ENCODE measurements around the gene CRIP2. TPM values are rescaled to one million over a fixed set of nuclear protein-coding genes. Genes with fewer than 3 reads are reported as not detected.

Gene CRIP2
- total RNA-seq, 1 experiment from 2014 or later, result 209 TPM

- in situ Hi-C loops (cut with HindIII; ENCODE audit: low sequenced_read_pairs), result no loop called here
- DNase-seq (ENCODE audit: low spot score), result no peak
These were observed 8.9 kb downstream of the CRIP2 start for GRCh38 chr14:105483300-105484068.

- in situ Hi-C loops (cut with HindIII; ENCODE audit: low sequenced_read_pairs), result no loop called here
- DNase-seq (ENCODE audit: low spot score), result no peak
These were observed 9.7 kb downstream of the CRIP2 start for GRCh38 chr14:105484069-105484996.

GRCh38 chr14:105484997-105485393 is 10.4 kb downstream of the CRIP2 start:
- in situ Hi-C loops (cut with HindIII; ENCODE audit: low sequenced_read_pairs), result no loop called here

GRCh38 chr14:105485739-105486162 is 11.1 kb downstream of the CRIP2 start:
- DNase-seq (ENCODE audit: low spot score), result no peak
- in situ Hi-C loops (cut with HindIII; ENCODE audit: low sequenced_read_pairs), result no loop called here

More at GRCh38 chr14:105484997-105485393, 10.4 kb downstream of the CRIP2 start:
- no peak for DNase-seq (ENCODE audit: low spot score)

- no peak for DNase-seq (ENCODE audit: low spot score)
- in situ Hi-C loops (cut with HindIII; ENCODE audit: low sequenced_read_pairs), result no loop called here
These were observed 11.7 kb downstream of the CRIP2 start, which contains the start of gene CRIP1 for GRCh38 chr14:105486163-105486973. TSS of gene CRIP1 (plus strand) at chr14:105486886. CDS start at chr14:105487260, 374 bp downstream.

- DNase-seq (ENCODE audit: low spot score), result no peak
- in situ Hi-C loops (cut with HindIII; ENCODE audit: low sequenced_read_pairs), result no loop called here
These were observed 12.4 kb downstream of the CRIP2 start for GRCh38 chr14:105486974-105487448.

GRCh38 chr14:105487449-105487985 is 12.9 kb downstream of the CRIP2 start:
- in situ Hi-C loops (cut with HindIII; ENCODE audit: low sequenced_read_pairs), result no loop called here
- DNase-seq (ENCODE audit: low spot score), result no peak

GRCh38 chr14:105487986-105488777 is 13.6 kb downstream of the CRIP2 start:
- in situ Hi-C loops (cut with HindIII; ENCODE audit: low sequenced_read_pairs), result no loop called here
- no peak for DNase-seq (ENCODE audit: low spot score)

- no peak for DNase-seq (ENCODE audit: low spot score)
- in situ Hi-C loops (cut with HindIII; ENCODE audit: low sequenced_read_pairs), result no loop called here
These were observed 14.3 kb downstream of the CRIP2 start for GRCh38 chr14:105488781-105489541.

- in situ Hi-C loops (cut with HindIII; ENCODE audit: low sequenced_read_pairs), result no loop called here
- DNase-seq (ENCODE audit: low spot score), result peak; percentile 92
These were observed 15.1 kb downstream of the CRIP2 start for GRCh38 chr14:105489542-105490266.

GRCh38 chr14:105490267-105490571 is 15.6 kb downstream of the CRIP2 start:
- in situ Hi-C loops (cut with HindIII; ENCODE audit: low sequenced_read_pairs), result no loop called here
- DNase-seq (ENCODE audit: low spot score), result no peak

- in situ Hi-C loops (cut with HindIII; ENCODE audit: low sequenced_read_pairs), result no loop called here
- peak; percentile 100 for DNase-seq (ENCODE audit: low spot score)
These were observed 16.1 kb downstream of the CRIP2 start, which contains the start of gene TEDC1 for GRCh38 chr14:105490572-105491365. TSS of gene TEDC1 (plus strand) at chr14:105491246. CDS start at chr14:105491376, 130 bp downstream.

- no peak for DNase-seq (ENCODE audit: low spot score)
- in situ Hi-C loops (cut with HindIII; ENCODE audit: low sequenced_read_pairs), result no loop called here
These were observed 16.8 kb downstream of the CRIP2 start for GRCh38 chr14:105491366-105491973.

- in situ Hi-C loops (cut with HindIII; ENCODE audit: low sequenced_read_pairs), result no loop called here
- DNase-seq (ENCODE audit: low spot score), result no peak
These were observed 17.7 kb downstream of the CRIP2 start for GRCh38 chr14:105492031-105492970.

All from G401 (cell line).